ENCODE measurements around the gene ENPP3.

Gene ENPP3

GRCh38 chr6:131770776-131771175, 133.7 kb downstream of the ENPP3 start:
- DNase-seq = no peak

DNA sequence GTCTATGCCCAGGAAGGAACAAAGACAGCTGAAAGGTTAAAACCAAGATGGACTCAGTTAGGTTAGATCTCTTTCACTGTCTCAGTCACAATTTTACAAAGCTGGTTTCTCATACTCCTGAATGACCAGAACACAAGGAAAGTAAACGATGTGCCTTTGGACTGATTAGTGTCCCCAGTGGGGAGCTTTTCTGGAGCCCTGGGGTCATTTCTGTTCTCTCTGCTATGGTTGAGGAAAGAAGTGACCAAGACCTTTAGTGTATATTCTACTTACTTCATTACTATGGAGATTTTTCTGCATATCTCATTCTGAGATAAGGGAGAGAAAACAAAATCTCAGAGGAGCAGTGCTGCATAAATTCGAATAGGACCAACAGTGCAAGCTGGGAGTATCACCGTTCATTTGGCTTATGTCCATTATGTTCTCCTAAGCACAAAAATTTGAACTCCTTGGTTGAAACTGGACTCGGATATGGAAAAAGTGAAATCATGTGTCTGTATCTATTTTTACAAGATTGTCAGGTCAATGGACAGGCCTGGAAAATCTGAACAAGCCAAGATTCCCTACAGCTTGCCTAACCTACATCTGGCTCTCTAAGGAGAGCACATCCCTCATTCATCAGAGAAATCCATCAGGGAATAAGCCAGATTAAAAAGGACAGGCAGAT, 136.3 kb downstream of the ENPP3 start:
- no peak for DNase-seq

DNA sequence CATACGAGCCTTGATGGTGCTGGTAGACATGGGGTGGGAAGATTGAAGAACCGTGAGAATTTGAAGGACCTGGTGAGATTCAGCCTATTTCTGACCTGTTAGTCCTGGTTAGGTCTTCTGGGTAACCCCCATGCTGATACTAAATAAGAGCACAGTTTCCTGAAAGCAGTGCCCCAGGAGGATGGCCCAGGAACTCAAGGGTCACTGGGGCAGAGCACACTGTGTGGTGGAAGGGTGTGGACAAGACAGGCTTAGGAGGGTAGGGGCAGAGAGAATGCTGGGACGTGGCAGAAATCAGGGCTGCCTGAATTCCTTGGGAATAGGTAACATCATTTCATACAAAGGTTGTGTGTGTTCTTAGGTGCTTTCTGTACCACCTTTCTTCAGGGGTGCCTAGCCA, 138.8 kb downstream of the ENPP3 start:
- no peak for DNase-seq

DNA sequence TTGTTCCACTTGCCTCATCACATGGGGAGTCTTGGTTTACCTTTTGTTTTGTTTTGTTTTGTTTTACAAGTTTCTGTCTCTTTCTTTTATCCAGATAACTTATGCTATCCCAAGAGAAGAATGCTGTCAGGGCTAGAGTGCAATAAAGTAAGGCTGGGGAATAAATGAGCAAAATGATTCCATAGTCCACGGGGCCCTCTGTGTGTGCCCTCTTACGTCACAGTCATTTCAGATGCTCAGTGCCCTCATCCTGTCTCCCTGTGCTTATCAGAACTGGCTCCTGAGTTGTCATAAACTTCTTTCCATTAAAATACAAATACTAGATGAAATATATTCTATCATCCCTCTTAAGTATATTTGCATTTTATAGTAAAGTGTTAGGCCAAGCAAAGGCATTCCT, 139.9 kb downstream of the ENPP3 start:
- DNase-seq = no peak

DNA sequence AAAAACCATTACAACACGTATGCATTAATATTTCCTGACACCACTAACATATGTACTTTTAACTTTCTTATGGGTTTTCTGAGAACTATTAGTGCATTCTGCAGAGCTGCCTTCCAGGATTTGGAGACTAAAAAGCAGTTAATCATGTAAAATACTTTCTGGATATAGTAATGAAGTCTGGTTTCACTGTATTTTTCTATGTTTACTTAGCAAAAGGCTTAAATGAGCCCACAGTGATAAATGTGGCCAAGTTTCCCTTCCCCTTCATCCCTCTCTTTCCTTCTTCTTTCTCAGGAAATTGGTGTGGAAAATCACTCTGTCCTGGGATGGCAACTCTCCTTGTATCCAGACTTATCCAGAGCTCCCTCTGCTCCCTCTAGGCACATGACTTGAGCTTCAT, 141.1 kb downstream of the ENPP3 start:
- no peak for DNase-seq

DNA sequence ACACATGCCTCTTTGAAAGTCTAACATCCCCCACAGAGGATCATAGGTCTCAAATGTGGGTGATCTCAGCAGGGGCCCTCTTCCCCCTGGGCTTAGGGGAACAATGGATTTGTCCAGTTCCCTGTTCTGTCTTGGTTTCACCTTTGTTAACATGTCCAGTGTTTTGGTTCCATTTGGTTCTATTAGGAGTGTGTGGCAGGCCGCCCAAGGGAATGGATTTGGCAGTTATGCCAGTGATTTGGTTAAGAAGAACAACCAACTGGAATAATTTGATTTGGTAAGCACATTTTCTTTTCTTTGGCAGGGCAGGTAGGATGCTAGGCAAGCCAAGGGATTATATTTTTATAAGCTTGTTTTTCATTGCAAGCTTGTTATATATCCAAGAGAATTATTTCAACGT, 142.2 kb downstream of the ENPP3 start:
- no peak for DNase-seq

- no peak for DNase-seq
Observed at GRCh38 chr6:131780600-131780999, 143.5 kb downstream of the ENPP3 start.

DNA sequence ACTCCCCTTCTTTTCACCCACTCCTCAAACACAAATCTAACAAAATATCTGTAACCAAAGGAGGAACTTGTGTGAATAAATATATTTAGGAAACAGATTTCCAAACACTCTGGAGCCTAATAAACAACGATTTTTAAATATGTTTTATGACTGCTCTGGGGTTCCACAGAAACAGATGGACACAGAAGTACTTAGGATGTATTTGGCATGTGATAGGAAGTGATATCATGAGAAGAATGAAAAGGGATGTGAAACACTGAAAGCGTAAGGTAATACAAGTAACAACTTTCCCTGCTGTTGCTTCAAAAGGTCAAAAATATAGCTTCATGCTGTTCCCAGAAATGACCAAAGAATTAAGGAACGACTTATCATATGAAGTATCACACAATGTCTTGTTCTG, 144.6 kb downstream of the ENPP3 start:
- DNase-seq = no peak

- DNase-seq = no peak
Observed at GRCh38 chr6:131782764-131783163, 145.7 kb downstream of the ENPP3 start.

- DNase-seq = no peak
Observed at GRCh38 chr6:131784561-131784960, 147.5 kb downstream of the ENPP3 start.

DNA sequence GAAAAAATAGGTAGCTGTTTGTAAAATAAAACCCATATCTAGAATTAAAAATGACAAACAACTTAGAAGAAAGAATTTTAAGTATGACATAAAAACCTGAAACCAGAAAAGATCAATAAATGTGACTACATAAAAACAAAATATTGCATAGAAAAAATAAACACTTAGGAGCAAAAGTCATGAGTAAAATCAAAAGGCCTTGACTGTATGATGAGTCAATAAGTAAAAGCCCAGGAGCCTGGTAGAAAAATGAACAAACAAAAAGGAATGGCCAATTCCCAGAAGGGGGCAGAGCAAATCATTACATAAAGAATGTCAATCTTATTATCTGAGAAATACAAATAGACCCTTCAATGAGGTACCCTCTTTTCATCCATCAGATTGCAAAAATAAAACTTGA, 150.0 kb downstream of the ENPP3 start:
- DNase-seq = no peak

GRCh38 chr6:131787766-131788712, 150.9 kb downstream of the ENPP3 start:
- DNase-seq = no peak

- no peak for DNase-seq
Observed at GRCh38 chr6:131789219-131789618, 152.1 kb downstream of the ENPP3 start.

GRCh38 chr6:131791476-131791875, 154.4 kb downstream of the ENPP3 start:
- DNase-seq = no peak

- no peak for DNase-seq
Observed at GRCh38 chr6:131792091-131792496, 155.0 kb downstream of the ENPP3 start.

GRCh38 chr6:131795366-131795765, 158.3 kb downstream of the ENPP3 start:
- DNase-seq = no peak

Data from CD4-positive, alpha-beta T cell treated with Interleukin-1 beta for 1 hour (primary cell).